D721Med (cell line): ENCODE data around the gene HINT3.
A peak's percentile ranks its signal among the peaks of the same experiment; 100 is the strongest.

Experiments
- DNase-seq: peaks from one replicate; pipeline ENCODE4 v3.0.0; 2011; ENCODE audit warnings: low spot score; ENCODE audit not compliant: insufficient read length
- FAIRE-seq: peaks from 2 replicates; lab custom pipeline; 2011; peaks lifted over from hg19 to GRCh38; lab: Jason Lieb, UNC
- CTCF ChIP-seq: IDR thresholded peaks from 2 replicates; pipeline ENCODE4 v1.5.1; 2012; ENCODE audit warnings: mild to moderate bottlenecking, control low read depth; ENCODE audit not compliant: insufficient read depth; ENCODE audit errors: missing control alignments

The HINT3 gene

GRCh38 chr6:125995972-125996580 is 39.5 kb downstream of the HINT3 start:
- TF ChIP-seq CTCF = peak; percentile 94
- DNase-seq (no peak), FAIRE-seq (peak; percentile 83)

DNA sequence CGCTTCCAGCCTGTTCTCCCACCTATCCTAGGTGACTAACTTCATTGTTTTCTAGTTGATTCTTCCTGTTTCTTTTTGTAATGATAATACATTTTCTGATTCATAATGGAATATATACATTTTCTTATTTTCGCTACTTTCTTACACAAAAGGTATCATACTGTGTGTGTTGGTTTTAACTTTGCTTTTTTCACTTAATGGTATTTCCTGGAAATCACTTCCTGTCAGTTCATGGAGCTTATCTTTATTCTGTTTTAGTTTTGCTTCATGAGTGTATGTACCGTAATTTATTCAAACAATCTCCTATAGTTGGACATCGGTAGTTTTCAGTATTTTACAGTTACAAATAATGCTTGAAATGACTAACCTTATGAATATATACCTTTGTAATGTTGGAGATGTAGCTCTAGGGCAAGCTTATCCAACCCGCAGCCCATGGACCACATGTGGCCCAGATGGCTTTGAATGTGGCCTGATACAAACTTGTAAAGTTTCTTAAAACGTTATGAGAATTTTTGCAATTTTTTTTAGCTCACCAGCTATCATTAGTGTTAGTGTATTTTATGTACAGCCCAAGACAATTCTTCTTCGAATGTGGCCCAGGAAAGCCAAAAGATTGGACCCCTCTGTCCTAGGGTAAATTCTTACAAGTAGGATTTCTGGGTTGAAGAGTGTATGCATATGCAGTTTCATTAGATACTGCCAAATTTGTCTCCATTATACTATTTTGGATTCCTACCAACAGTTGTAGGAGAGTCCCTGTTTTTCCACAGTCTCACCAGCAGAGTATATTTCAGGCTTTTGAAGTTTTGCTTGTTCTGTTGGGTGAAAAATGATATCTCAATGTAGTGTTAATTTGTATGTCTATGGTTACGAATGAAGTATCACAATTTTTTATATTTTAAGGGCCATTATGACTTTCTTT is 46.4 kb downstream of the HINT3 start:
- no peak for DNase-seq
- peak; percentile 6 for FAIRE-seq

DNA sequence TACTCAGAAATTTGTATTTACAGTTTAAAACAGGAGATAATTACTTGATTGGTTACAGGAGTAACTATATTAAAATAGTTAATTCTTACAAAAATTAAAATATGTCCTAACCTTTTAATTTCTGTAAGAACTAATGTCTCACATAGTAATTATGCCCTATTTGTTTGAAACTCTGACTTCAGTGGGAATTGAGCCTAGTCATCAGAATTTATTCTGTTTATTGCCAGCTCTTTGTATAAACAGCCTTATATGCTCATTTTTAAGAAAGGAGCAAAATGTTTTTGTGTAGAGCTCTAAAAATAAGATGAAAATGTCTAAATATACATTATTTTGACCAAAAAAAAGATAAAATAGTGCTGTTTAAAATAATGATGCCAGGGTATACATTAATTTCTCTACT is 51.2 kb downstream of the HINT3 start:
- no peak for TF ChIP-seq CTCF
- FAIRE-seq = no peak
- DNase-seq = no peak

More for the DNA sequence above, 46.4 kb downstream of the HINT3 start:
- TF ChIP-seq CTCF = no peak

DNA sequence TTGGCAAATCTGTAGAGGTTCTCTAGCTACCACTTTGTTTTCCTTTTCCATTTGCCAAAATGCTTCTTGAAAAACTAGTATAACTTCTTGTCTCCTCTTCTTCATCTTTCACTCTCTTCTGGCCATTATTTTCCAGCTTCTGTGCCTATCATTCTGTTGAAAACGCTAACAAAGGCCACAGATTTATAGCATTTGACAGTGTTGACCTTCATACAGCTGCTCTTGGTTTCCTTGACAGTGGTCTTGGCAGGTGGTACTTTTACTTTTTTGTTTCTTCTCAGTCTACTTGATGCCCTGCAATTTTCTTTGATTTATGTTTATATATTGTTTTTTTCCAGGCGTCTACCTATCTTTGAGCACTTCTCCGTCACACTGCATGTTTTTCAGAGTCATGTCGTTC is 53.5 kb downstream of the HINT3 start:
- FAIRE-seq (no peak), DNase-seq (no peak)
- TF ChIP-seq CTCF = no peak

DNA sequence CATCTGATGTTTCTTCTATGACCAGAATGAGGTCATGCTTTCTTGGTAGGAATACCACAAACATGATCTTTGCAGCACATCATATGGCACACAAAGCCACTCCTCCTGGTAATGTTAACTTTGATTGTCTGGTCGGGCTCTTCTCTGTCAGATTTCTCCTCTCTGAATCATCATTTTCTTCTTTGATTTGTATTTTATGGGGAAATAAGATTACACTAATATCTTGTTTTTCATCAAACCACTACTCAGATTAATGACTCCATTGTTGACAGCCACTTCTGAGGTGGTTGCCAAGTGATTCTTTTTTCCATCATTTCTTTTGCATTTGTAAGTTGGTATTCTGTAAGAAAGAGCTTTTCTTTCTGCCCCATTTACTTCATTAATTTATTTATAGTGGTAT is 59.3 kb downstream of the HINT3 start:
- TF ChIP-seq CTCF = no peak
- DNase-seq (no peak), FAIRE-seq (no peak)

GRCh38 chr6:126016591-126016990 is 60.0 kb downstream of the HINT3 start:
- no peak for FAIRE-seq
- TF ChIP-seq CTCF = no peak

GRCh38 chr6:126017668-126018067 is 61.1 kb downstream of the HINT3 start:
- DNase-seq (no peak), FAIRE-seq (no peak)
- TF ChIP-seq CTCF = no peak

More at GRCh38 chr6:126016591-126016990, 60.0 kb downstream of the HINT3 start:
- no peak for DNase-seq
